Liver (tissue), 9 donors: ENCODE data around the gene SLC9C2. TPM values are rescaled to one million over a fixed set of nuclear protein-coding genes. Genes with fewer than 3 reads are reported as not detected.
"Not testable (repeated sequence)": the region's sequence is repeated elsewhere in the genome, so short reads cannot be mapped to it uniquely, and the experiment has no call there.

Experiments
- DNase-seq: peaks from one replicate; pipeline ENCODE4 v3.0.0-alpha.2; 2017; ENCODE audit warnings: low spot score
- H3K27ac ChIP-seq, 2 donors: one replicate each; pipeline ENCODE4 v1.7.0; 2013; ENCODE audit warnings: inconsistent platforms in 2 of 2, low read length in 2 of 2, control low read depth in 1 of 2, low read depth in 1 of 2, mild to moderate bottlenecking in 1 of 2
- H3K27me3 ChIP-seq, 4 donors: one replicate each; pipeline versions ENCODE4 v1.6.1 to v1.7.0; 2013; ENCODE audit warnings: low read length in 3 of 4, inconsistent platforms in 1 of 4, mild to moderate bottlenecking in 1 of 4, moderate library complexity in 1 of 4; ENCODE audit not compliant: control insufficient read depth in 4 of 4, insufficient read depth in 4 of 4
- H3K36me3 ChIP-seq, 4 donors: one replicate each; pipeline versions ENCODE4 v1.6.1 to v1.7.0; 2013; ENCODE audit warnings: low read length in 3 of 4, mild to moderate bottlenecking in 3 of 4, low read depth in 1 of 4, moderate library complexity in 1 of 4; ENCODE audit not compliant: control insufficient read depth in 4 of 4, insufficient read depth in 3 of 4
- H3K4me1 ChIP-seq, 4 donors: one replicate each; pipeline versions ENCODE4 v1.6.1 to v1.7.0; 2013; ENCODE audit warnings: low read length in 3 of 4, mild to moderate bottlenecking in 3 of 4, moderate library complexity in 1 of 4; ENCODE audit not compliant: control insufficient read depth in 4 of 4, insufficient read depth in 4 of 4
- H3K4me3 ChIP-seq, 3 donors: one replicate each; pipeline versions ENCODE4 v1.6.1 to v1.7.0; 2013; ENCODE audit warnings: low read length in 3 of 3, control low read depth in 1 of 3, low read depth in 1 of 3, mild to moderate bottlenecking in 1 of 3
- H3K9ac ChIP-seq, 2 donors: one replicate each; pipeline ENCODE4 v1.7.0; 2013; ENCODE audit warnings: low read length in 2 of 2, mild to moderate bottlenecking in 2 of 2, moderate library complexity in 2 of 2, control low read depth in 1 of 2, low read depth in 1 of 2
- H3K9me3 ChIP-seq, 4 donors: one replicate each; pipeline versions ENCODE4 v1.6.1 to v1.7.0; 2013; ENCODE audit warnings: low read length in 3 of 4; ENCODE audit not compliant: control insufficient read depth in 4 of 4
- FOXA1 ChIP-seq: IDR thresholded peaks from 2 replicates; pipeline ENCODE4 v1.6.1; 2016; ENCODE audit warnings: antibody characterized with exemption
- GABPA ChIP-seq, 2 donors: IDR thresholded peaks in 1 of 2; conservative IDR thresholded peaks in 1 of 2; 2 replicates each; pipeline ENCODE4 v1.6.1; 2016; ENCODE audit warnings: antibody characterized with exemption in 2 of 2, mild to moderate bottlenecking in 1 of 2, moderate library complexity in 1 of 2
- HNF4A ChIP-seq, 2 donors: conservative IDR thresholded peaks; 2 replicates each; pipeline ENCODE4 v1.6.1; 2016; ENCODE audit warnings: antibody characterized with exemption in 2 of 2, mild to moderate bottlenecking in 2 of 2
- RAD21 ChIP-seq, 2 donors: IDR thresholded peaks; 2 replicates each; pipeline ENCODE4 v1.6.1; 2016; ENCODE audit warnings: antibody characterized with exemption in 2 of 2, mild to moderate bottlenecking in 2 of 2
- TAF1 ChIP-seq: conservative IDR thresholded peaks from 2 replicates; pipeline ENCODE4 v1.6.1; 2016; ENCODE audit warnings: antibody characterized with exemption, mild to moderate bottlenecking
- YY1 ChIP-seq: IDR thresholded peaks from 2 replicates; pipeline ENCODE4 v1.6.1; 2016; ENCODE audit warnings: antibody characterized with exemption, mild to moderate bottlenecking
- WGBS: extraction: QIAGEN DNeasy Blood & Tissue Kit; methylation state at CpG from one replicate; pipeline ENCODE4 v1.1.7; 2013; 5-methylcytosine and 5-hydroxymethylcytosine counted together
- polyA plus RNA-seq, 2 donors: library from polyadenylated mRNA; stranded (reverse) in 1 of 2; unstranded in 1 of 2; fragments of 200-250 nt in 1 of 2; fragments of >200 nt in 1 of 2; fragmentation: Nextera tagmentation in 1 of 2; extraction: Ambion mirVana in 1 of 2; gene quantifications; one replicate each; pipeline versions ENCODE4 v1.2.1 to v1.2.3, GENCODE V29; 2013 to 2015
- total RNA-seq, 2 donors: library from RNA; depleted of rRNA; stranded (reverse); fragments of >200 nt; gene quantifications; one replicate each; pipeline ENCODE4 v1.2.3, GENCODE V29; 2014
- TF ChIP-seq, protein P1 (sequence below): IDR thresholded peaks from 2 replicates; pipeline ENCODE4 v1.6.1; 2016; ENCODE audit warnings: antibody characterized with exemption, mild to moderate bottlenecking
- donor health status: healthy.
- donor health status: healthy.
- donor health status: healthy.
- donor health status: healthy.
- donor health status: healthy.

The SLC9C2 gene
- total and polyA plus RNA-seq, 4 donors = not detected

GRCh38 chr1:173476197-173476664, 126.6 kb downstream of the SLC9C2 start:
- Histone ChIP-seq H3K27me3 (no peaks in the 10 kb centered on the region), H3K27ac (peak overlapping the region; percentile 92 to 97), H3K9me3 (no peaks in the 10 kb centered on the region), H3K4me3 (peak overlapping the region; percentile 64 to 96 (median 83)), H3K9ac (peak overlapping the region; percentile 66 to 71), H3K36me3 (peaks cover 0 to 4% (median 3%) of the 10 kb centered on the region in 4 donors), H3K4me1 (peaks cover 6 to 70% (median 59%) of the 10 kb centered on the region in 4 donors)
- no peak for DNase-seq
- WGBS = 29% methylated on average over 5 of the region's 5 CpGs
- TF ChIP-seq, protein P1, sequence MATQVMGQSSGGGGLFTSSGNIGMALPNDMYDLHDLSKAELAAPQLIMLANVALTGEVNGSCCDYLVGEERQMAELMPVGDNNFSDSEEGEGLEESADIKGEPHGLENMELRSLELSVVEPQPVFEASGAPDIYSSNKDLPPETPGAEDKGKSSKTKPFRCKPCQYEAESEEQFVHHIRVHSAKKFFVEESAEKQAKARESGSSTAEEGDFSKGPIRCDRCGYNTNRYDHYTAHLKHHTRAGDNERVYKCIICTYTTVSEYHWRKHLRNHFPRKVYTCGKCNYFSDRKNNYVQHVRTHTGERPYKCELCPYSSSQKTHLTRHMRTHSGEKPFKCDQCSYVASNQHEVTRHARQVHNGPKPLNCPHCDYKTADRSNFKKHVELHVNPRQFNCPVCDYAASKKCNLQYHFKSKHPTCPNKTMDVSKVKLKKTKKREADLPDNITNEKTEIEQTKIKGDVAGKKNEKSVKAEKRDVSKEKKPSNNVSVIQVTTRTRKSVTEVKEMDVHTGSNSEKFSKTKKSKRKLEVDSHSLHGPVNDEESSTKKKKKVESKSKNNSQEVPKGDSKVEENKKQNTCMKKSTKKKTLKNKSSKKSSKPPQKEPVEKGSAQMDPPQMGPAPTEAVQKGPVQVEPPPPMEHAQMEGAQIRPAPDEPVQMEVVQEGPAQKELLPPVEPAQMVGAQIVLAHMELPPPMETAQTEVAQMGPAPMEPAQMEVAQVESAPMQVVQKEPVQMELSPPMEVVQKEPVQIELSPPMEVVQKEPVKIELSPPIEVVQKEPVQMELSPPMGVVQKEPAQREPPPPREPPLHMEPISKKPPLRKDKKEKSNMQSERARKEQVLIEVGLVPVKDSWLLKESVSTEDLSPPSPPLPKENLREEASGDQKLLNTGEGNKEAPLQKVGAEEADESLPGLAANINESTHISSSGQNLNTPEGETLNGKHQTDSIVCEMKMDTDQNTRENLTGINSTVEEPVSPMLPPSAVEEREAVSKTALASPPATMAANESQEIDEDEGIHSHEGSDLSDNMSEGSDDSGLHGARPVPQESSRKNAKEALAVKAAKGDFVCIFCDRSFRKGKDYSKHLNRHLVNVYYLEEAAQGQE = no peak

DNA sequence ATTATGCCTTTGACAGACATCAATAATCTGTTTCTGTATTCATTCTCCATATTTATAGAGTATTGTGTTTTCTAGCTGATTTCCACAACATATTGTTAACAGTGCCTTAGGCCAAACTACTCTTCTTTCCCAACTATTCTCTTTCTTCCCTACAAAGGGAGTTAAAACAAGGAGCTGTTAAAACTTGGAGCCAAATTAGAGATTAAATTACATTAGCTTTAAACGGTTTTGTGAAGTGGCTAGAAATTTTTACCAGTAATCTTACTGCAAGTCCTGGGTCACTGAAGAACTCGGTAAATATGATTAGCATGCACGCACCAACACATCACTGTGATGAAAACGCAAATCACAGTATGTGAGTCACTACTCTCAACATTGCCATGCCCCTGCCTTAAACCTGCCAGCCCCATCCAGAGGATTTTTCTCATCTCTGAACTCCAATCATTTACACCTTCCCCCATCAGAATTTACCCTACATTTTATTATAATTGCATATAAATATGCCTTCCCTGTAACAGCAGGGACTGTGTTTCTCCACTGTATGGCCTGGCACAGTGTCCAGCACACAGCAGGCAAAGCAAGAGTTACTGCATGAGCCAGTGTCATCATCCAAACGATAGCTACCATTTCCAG, 127.2 kb downstream of the SLC9C2 start:
- 27% methylated on average over 5 of the region's 5 CpGs for WGBS
- peak overlapping the region; percentile 92 to 97 for H3K27ac ChIP-seq
- TF ChIP-seq FOXA1 (no peak), YY1 (peak; percentile 19), HNF4A (conservative IDR thresholded peaks at IDR 0.05) (no peak), GABPA (IDR thresholded peaks at IDR 0.05 in 1 of 2, conservative IDR thresholded peaks at IDR 0.05 in 1 of 2) (no peak), RAD21 (IDR thresholded peaks at IDR 0.05) (no peak), TAF1 (no peak)
- H3K27me3 ChIP-seq = no peaks in the 10 kb centered on the region
- no peaks in the 10 kb centered on the region for H3K36me3 ChIP-seq
- H3K4me3 ChIP-seq = peak overlapping the region; percentile 51 to 83 (median 64)
- H3K9ac ChIP-seq = peak overlapping the region; percentile 33 to 66
- no peaks in the 10 kb centered on the region for H3K9me3 ChIP-seq
- peaks cover 6 to 64% (median 53%) of the 10 kb centered on the region in 4 donors for H3K4me1 ChIP-seq
- DNase-seq = no peak

DNA sequence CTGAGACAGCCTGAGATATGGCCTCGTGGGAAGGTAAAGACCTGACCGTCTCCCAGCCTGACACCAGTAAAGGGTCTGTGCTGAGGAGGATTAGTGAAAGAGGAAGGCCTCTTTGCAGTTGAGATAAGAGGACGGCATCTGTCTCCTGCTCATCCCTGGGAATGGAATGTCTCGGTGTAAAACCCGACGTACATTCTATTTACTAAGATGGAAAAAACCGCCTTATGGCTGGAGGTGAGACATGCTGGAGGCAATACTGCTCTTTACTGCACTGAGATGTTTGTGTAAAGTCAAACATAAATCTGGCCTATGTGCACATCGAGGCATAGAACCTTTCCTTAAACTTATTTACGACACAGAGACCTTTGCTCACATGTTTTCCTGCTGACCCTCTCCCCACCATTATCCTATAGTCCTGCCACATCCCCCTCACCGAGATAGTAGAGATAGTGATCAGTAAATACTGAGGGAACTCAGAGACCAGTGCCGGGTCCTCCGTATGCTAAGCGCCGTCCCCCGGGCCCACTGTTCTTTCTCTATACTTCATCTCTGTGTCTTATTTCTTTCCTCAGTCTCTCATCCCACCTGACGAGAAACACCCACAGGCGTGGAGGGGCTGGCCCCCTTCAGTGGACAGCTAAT, 128.0 kb downstream of the SLC9C2 start:
- Histone ChIP-seq H3K4me3 (peak overlapping the region in 2 of 3 donors; percentile 8 to 28), H3K9ac (peak overlapping the region in 1 of 2 donors; percentile 54), H3K27ac (peak overlapping the region; percentile 92 to 97), H3K4me1 (peaks cover 6 to 56% (median 48%) of the 10 kb centered on the region in 4 donors)
- not testable (repeated sequence) for DNase-seq, H3K9me3 ChIP-seq, H3K27me3 ChIP-seq, H3K36me3 ChIP-seq
- WGBS = 53% methylated on average over 17 of the region's 17 CpGs
